GM19023 (cell line): Measurements from ENCODE around the gene TMCO1.
A peak's percentile ranks its signal among the peaks of the same experiment; 100 is the strongest.
"Not testable (repeated sequence)": the region's sequence is repeated elsewhere in the genome, so short reads cannot be mapped to it uniquely, and the experiment has no call there.

Experiments
- ATAC-seq: cut with Tn5 transposase; IDR thresholded peaks from one replicate; pipeline ENCODE4 v1.9.1; 2021; ENCODE audit warnings: mild to moderate bottlenecking, moderate library complexity; ENCODE audit not compliant: unreplicated experiment

The TMCO1 gene, protein sequence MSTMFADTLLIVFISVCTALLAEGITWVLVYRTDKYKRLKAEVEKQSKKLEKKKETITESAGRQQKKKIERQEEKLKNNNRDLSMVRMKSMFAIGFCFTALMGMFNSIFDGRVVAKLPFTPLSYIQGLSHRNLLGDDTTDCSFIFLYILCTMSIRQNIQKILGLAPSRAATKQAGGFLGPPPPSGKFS

DNA sequence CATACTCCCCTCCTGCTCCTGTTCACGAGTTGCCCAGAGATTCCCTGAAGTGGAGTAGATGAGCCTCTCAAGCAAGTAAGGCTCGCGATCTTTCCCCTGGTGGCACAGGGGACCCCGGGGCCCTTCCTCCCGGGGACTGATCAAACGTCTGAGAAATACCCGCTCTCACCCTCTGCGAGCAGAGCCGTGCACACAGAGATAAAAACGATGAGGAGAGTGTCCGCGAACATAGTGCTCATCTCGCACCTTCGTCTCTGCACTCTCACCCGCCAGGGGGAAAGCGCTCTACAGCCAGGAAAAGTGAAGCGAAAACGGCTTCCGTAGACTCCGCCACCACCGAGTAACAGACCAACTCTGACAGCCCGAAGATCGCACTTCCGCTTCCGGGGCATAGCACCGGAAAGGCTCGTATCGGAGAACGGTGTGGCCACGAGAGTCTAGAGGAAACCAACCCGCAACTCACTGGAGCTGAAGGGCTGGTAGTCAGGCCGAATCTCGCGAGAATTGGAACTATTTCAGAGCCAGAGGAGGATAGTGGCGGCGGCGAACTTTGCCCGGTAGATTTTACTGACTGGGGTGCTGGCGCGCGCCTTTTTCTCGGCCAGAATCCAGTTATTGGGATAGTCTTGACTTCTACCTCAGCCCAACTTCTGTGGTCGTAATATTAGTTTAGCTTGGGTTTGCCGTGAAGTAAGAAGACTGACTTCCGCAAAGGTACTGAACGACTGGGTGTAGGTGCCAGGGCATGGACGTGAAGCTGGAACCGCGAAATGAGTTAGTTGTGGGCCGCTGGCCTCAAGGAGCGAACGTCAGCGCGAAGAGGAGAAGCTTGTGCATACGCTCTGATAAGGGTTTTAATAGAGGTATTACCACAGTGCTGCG is at the start of gene TMCO1:
TSS of gene TMCO1 (minus strand) at position 356 of the 882 bp plus-strand sequence. CDS start at position 239, 117 bp downstream.
- ATAC-seq = peak; percentile 99

DNA sequence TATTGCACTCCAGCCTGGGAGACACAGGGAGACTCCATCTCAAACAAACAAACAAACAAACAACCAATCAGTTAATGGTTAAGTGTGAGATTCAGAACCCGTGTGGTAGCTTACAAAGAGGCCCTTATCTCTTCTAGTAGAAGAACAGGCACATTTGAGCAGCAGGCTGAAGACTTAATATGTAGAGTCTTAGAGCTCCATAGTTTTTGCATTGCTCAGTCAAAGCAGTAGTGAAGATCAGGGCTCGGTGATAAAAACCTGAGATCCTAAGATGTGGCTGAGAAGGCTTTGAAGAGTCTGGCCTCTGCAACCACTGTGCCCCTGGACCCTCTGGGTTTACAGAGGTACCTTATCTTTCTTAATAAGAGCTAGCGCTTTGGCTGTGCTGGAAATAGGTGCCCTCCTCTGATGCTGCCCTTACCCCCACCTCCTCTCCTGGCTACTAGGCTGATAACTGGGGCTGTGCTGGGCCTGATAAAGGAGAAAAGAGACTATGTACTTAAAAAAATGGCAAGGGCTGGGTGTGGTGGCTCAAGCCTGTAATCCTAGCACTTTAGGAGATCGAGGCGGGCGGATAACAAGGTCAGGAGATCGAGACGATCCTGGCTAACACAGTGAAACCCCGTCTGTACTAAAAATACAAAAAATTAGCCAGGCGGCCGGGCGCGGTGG is 48.3 kb upstream of the TMCO1 start:
- no peak for ATAC-seq

DNA sequence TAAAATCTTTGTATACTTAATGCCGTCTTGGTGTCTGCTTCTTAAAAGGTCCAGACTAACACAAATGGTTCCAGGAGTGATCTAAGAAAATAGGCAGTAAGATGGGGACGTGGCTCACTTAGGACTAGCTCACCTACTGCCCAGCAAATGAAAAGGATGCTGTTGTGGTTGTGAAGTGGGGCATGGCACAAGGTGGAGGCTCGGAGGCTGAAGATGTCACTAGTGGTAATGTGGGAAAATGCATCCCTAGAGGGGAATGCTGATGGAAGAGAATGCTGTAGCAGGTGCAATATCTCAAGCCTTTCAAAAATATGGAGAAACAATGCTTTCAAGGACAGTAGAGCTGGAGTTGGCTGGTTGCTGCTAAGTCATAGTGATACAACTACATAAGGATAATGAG is 47.5 kb upstream of the TMCO1 start:
- no peak for ATAC-seq

DNA sequence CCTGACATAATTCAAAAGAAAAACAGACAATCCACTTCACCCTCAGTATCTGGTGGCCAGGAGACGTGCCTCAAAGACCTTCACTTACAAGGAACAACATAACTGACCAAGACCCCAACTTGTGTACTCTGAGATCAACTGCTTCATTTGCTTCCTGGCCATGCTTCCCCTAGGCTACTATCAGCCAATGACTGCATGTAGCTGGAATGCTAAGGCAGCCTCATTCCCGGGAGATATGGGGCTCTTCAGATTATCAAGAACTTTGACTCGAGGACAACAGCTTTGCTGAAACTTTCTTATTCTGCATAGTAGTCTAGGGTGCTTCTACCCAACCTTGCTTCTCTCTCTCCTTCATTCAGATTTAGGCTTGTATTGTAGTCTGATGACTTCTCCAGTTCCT is 47.1 kb upstream of the TMCO1 start:
- no peak for ATAC-seq

DNA sequence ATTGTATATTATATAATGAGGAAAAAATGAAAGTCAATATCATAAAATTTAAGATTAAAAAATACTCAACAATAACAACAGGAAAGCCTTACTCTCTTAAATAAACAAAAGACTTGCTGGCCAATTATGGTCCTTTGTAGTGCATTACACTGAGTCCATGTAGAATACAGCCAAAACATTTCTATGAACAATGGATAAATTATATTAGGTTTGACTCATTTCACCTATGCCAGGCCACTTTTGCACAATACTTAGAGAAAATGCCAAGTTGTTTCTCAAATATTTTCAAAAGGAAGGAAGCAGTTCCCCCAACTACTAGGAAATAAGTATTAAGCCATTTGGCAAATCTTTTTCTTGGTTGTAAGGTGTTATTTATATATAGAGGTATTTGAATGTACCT is 38.9 kb upstream of the TMCO1 start:
- no peak for ATAC-seq

DNA sequence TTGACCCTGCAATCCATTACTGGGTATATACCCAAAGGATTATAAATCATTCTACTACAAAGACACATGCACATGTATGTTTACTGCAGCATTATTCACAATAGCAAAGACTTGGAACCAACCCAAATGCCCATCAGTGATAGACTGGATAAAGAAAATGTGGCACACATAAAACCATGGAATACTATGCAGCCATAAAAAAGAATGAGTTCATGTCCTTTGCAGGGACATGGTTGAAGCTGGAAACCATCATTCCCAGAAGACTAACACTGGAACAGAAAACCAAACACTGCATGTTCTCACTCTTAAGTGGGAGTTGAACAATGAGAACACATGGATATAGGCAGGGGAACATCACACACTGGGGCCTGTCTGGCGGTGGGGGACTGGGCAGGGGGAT is 35.8 kb upstream of the TMCO1 start:
- ATAC-seq = not testable (repeated sequence)

DNA sequence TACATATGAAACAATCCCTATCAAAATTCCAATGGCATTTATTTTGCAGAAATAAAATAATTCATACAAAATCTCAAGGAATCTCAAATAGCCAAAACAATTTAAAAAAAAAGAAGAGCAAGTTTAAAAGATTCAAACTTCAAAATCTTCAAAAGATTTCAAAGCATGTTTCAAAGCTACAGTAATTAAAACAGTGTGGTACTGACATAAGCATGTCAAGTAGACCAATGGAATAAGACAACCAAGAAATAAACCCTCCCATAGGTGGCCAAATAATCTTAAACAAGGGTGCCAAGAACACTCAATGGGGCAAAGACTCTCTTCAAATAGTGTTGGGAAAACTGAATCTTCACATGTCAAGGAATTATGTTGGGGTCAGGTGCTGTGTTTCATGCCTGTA is 30.7 kb upstream of the TMCO1 start:
- ATAC-seq = no peak

DNA sequence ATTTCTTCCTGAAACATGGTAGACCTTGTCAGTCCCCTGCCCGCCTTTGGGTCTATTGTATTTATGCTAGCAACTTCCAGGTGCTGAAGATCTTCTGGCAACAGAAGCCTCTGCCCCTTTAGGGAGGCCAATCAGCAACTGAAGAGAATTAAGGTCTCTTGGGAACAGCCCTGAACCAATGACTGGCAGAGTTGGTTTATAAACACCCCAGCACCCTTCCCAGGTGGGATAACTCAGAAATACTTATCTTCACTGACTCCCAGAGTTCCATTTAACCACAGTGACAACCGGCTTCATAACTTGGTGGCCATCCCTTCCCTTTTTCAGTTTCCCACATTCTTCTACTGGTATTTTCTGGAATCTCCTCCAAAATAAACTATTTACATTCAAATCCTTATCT is 27.2 kb upstream of the TMCO1 start:
- no peak for ATAC-seq

DNA sequence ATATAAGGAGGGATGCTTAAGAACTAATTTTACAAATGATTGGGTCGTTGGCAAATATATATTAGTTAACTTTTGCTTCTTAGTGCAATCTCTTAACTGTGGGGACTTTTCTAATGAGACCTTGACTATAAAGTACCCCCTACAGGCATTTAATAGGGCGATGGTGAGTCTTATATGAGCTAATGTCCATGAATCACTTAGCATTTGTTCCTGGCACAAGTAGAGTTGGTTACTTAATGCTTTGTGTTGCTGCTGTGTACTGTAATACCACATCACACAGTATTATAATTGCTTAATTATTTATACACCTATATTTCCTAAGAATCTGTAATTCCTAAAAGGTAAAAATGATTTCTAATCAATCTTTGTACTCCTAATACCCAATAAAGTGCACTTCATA is 25.3 kb upstream of the TMCO1 start:
- ATAC-seq = no peak

DNA sequence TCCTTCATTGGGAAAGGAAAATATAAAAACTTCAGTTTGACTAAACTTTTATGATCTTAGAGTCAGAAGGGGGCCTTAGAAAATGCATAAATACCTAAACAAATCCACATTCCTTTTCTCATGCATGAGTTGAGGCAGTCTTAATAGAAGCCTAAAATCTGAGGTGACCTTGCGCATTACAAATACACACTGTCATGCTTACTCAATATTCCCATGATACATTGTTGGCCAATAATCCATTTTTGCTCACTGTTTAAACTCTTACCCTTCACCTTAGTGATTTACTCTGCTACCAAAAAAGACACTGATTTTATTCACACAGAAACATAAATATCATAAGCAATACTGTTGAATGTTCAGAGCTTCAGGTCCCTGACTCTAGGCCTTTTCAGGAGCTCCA is 19.1 kb upstream of the TMCO1 start:
- ATAC-seq = no peak

DNA sequence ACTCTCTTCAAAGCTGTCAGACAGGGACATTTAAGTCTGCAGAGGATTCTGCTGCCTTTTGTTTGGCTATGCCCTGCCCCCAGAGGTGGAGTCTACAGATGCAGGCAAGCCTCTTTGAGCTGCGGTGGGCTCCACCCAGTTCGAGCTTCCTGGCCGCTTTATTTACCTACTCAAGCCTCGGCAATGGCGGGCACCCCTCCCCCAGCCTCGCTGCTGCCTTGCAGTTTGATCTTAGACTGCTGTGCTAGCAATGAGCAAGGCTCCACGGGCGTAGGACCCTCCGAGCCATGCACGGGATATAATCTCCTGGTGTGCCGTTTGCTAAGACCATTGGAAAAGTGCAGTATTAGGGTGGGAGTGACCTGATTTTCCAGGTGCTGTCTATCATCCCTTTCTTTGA is 14.9 kb upstream of the TMCO1 start:
- ATAC-seq = not testable (repeated sequence)

DNA sequence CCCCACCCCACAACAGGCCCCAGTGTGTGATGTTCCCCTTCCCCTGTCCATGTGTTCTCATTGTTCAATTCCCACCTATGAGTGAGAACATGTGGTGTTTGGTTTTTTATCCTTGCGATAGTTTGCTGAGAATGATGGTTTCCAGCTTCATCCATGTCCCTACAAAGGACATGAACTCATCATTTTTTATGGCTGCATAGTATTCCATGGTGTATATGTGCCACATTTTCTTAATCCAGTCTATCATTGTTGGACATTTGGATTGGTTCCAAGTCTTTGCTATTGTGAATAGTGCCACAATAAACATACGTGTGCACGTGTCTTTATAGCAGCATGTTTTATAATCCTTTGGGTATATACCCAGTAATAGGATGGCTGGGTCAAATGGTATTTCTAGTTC is 9.5 kb upstream of the TMCO1 start:
- ATAC-seq = not testable (repeated sequence)

DNA sequence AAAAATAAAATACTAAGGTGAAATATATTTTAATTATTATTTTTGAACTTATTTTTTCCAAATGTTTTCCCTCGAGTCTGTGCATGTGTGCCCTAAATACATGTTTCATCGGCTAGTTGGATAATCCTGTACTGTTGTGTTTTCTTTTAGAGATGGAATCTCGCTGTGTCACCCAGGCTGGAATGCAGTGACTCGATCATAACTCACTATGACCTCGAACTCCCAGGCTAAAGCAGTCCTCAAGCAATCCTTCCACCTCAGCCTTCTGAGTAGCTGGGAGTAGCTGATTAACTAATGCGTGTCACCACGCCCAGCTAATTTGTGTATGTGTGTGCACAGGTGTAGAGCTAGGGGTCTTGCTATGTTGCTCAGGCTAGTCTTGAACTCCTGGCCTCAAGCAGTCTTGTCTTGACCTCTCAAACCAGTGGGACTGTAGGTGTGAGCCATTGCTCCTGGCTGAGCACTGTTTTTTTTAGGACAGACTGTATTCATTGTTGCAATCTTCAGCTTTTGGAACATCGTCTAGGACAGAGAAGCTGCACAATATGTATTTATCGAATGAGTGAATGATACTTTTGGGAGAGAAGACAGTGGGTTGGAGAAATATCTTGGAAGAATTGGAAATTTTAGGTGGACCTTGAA is 4.8 kb upstream of the TMCO1 start:
- ATAC-seq = no peak

DNA sequence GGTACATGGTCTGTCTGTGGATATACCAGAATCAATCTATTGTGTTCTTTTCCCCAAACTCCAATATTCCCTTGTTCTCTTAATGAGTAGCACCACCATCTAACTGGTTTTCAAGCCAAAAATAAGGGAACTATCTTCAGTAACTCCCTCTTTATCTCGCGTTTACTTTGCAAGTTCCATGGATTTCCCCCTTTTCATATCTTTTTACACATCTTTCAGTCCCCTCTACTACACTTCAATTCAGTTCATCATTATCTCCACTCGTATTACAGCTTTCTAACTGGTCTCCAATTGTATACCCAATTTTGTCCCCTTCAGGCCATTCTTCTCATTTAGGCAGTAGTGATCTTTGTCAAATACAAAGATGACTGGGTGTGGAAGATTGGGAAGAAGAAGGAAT is 4.1 kb upstream of the TMCO1 start:
- no peak for ATAC-seq

DNA sequence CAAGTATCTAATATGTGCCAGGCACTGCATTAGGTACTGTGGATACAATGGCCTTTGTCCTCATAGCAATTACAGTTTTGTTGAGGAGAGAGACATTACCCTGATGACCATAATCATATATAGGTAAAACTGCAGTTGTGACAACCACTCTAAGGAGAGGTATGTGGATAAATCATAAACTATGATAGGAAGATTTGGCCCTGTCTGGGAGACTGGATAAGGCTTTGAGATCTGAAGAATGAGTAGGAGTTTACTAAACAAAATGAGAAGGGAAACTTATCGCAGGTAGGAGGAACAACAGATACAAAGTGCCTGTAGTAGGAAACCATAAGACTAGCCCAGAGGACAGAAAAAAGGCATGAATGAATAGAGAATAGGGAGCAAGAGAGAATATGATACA is 4.4 kb downstream of the TMCO1 start:
- ATAC-seq = no peak

DNA sequence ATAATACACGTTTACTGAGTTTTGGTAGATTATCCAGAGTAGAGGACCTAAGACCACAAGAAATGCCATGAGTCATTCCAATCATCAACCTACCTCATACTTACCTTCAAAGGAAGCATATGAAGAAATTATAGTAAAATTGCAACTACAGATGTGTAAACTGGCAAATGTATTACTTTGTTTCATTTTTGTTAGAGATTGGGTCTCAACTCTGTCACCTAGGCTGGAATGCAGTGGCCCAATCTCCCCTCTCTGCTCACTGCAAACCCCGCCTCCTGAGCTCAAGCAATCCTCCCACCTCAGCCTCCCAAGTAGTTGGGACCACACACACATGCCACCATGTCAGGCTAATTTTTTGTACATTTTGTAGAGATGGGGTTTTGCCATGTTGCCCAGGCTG is 5.2 kb downstream of the TMCO1 start:
- no peak for ATAC-seq

DNA sequence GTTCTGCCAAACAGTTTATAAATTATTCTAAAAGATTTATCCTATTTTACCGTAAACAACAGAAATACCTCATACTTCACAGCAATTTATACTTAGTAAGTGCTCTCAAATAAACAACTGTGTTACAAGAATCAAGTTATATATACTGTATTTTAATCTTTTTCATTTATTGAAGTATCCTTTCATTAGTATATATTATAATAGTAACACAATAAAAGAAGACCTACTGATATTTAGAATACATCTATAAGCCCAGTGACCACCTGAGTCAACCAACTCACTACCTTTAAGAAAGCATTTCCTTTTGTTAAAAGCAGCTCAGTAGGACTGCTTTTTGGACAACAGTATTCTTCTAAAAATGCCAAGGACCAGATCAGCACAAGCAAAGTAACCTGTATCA is 5.9 kb downstream of the TMCO1 start:
- no peak for ATAC-seq

DNA sequence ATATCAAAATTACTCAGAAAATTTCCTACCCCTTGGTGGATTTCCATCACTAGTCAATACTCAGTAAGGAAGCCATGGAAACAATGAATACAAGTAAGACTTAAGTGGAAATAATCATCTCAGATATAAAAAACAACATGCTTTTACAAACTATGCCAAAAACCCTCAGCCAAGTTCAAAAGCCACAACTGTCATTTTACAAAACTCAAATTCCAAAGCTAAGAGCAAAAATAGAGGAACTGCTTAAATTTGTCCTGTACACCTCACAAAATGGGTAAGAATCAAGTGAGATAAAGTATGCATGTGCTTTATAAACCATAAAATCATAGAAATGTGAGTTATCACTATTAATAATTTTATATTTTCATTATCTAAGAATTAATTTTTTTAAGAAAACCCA is 9.6 kb downstream of the TMCO1 start:
- no peak for ATAC-seq

DNA sequence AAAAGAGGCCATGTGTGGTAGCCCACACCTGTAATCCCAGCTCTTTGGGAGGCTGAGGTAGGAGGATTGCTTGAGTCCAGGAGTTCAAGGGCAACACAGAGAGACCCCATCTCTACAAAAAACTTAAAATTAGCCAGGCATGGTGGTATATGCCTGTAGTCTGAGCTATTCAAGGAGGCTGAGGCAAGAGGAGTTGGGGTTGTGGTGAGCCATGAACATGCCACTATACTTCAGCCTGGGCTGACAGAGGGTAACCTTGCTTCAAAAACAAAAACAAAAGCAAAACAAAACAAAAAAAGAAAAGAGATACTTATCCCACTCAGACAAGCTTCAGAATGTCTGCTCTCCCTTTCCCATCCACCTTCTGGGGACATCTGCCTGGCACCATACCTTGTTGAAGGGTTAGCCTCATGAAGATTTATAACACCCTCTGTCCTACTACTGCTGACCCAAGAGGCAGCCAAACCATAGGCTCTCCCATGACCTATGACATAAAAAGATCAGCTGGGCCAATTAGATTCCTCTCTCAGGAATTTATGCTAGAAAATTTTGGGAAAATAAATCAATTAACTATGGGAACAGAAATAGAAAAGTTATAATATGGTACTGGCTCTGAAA is 13.2 kb downstream of the TMCO1 start:
- ATAC-seq = no peak

DNA sequence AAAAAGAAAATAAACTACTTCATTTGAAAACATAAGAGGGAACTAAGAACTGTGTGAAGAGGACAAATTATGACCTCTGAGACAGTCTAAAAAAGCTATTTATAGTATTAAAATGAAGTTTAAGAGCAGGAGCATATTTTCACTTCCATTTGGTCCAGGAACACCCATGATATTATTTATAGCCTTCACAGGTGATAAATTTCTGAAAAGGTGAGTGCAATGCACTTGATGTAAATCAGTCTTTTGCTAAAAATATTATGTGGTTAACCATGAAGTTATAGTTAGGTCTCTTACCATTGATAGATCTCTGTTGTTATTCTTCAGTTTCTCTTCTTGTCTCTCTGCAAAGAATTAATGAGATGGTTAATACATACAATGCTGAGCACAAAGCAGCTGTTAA is 14.7 kb downstream of the TMCO1 start:
- ATAC-seq = peak; percentile 83

DNA sequence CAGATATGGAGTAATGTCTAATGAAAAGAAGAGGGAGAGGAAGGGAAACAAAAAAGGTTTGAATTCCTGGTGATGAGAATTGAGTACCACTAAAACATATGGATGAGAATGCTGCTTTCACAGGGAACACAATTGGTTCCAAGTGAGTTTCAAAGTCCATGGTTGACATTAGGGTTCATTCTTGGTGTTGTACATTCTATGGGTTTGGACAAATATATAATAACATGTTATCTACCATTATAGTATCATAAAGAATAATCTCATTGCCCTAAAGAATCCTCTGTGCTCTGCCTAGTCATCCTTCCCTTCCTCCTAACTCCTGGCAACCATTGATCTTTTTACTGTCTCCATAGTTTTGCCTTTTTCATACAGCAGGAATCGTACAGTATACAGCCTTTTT is 20.1 kb downstream of the TMCO1 start:
- ATAC-seq = no peak
